Muscle of back (tissue), 11 donors: ENCODE measurements around the gene BRAT1. TPM values are rescaled to one million over a fixed set of nuclear protein-coding genes. Genes with fewer than 3 reads are reported as not detected.

Experiments used
- DNase-seq, 3 donors: peaks; one replicate each; pipeline versions ENCODE4 v3.0.0 to v3.0.0-alpha.2; 2013
- polyA plus RNA-seq, 10 donors: library from polyadenylated mRNA; unstranded; fragments of 120-200 nt; gene quantifications; one replicate each; pipeline ENCODE4 v1.2.1, GENCODE V29; 2013; ENCODE audit not compliant: insufficient read length in 10 of 10

BRAT1 gene
- polyA plus RNA-seq, 10 donors = 12.4 to 21.0 (median 18.5) TPM

GRCh38 chr7:2586326-2587020 lies 31.1 kb upstream of the BRAT1 start:
- DNase-seq = no peak

GRCh38 chr7:2585446-2585845 lies 30.1 kb upstream of the BRAT1 start:
- DNase-seq = no peak

- DNase-seq = peak in 1 of 3 donors; percentile 29
Measured at GRCh38 chr7:2583798-2584580, 28.7 kb upstream of the BRAT1 start.

GRCh38 chr7:2582006-2582735 lies 26.8 kb upstream of the BRAT1 start:
- no peak for DNase-seq

GRCh38 chr7:2580636-2581035 lies 25.3 kb upstream of the BRAT1 start:
- no peak for DNase-seq

GRCh38 chr7:2577914-2578680 lies 22.8 kb upstream of the BRAT1 start:
- DNase-seq = no peak

- DNase-seq = no peak
Measured at GRCh38 chr7:2576742-2577491, 21.6 kb upstream of the BRAT1 start.

GRCh38 chr7:2575733-2576340 lies 20.5 kb upstream of the BRAT1 start:
- no peak for DNase-seq

- no peak for DNase-seq
Measured at GRCh38 chr7:2575046-2575732, 19.9 kb upstream of the BRAT1 start.

GRCh38 chr7:2573761-2574160 lies 18.4 kb upstream of the BRAT1 start:
- no peak for DNase-seq

- no peak for DNase-seq
Measured at GRCh38 chr7:2572101-2572842, 16.9 kb upstream of the BRAT1 start.

- DNase-seq = no peak
Measured at GRCh38 chr7:2571409-2571808, 16.1 kb upstream of the BRAT1 start.

- no peak for DNase-seq
Measured at GRCh38 chr7:2570021-2570420, 14.7 kb upstream of the BRAT1 start.

- no peak for DNase-seq
Measured at GRCh38 chr7:2569421-2569820, 14.1 kb upstream of the BRAT1 start.

GRCh38 chr7:2568521-2569223 lies 13.3 kb upstream of the BRAT1 start:
- DNase-seq = no peak

- peak; percentile 30 to 72 (median 51) for DNase-seq
Measured at GRCh38 chr7:2567679-2568278, 12.5 kb upstream of the BRAT1 start.

GRCh38 chr7:2566890-2567678 lies 11.8 kb upstream of the BRAT1 start:
- DNase-seq = peak; percentile 39 to 82 (median 63)
